Stimulated activated naive B cell treated with anti-CD40 and anti-IgM and Interleukin-4, amounts not matched to agents 10 μg/mL and 1 μg/mL and 100 μg/mL, for 72 hours (primary cell): ENCODE measurements around the gene SPEN.

Experiments
- ATAC-seq, 2 donors: fragments of 150-1000 bp; cut with Tn5 transposase; replicated peaks; 2 replicates each; pipeline ENCODE4 v1.10.0; 2021; ENCODE audit warnings: moderate library complexity in 1 of 2
- DNase-seq: peaks from one replicate; pipeline ENCODE4 v3.0.0; 2021
- H3K27ac Mint-ChIP-seq: one replicate; pipeline ENCODE4 v1.8.0; 2022; ENCODE audit warnings: mild to moderate bottlenecking, mixed read lengths
- H3K27me3 Mint-ChIP-seq, 2 donors: one replicate each; pipeline ENCODE4 v1.8.0; 2022; ENCODE audit warnings: mixed read lengths in 2 of 2
- H3K36me3 Mint-ChIP-seq, 2 donors: one replicate each; pipeline ENCODE4 v1.8.0; 2022; ENCODE audit warnings: mixed read lengths in 2 of 2, mild to moderate bottlenecking in 1 of 2
- H3K4me1 Mint-ChIP-seq, 2 donors: one replicate each; pipeline ENCODE4 v1.8.0; 2022; ENCODE audit warnings: mixed read lengths in 2 of 2, mild to moderate bottlenecking in 1 of 2
- H3K4me3 Mint-ChIP-seq, 2 donors: one replicate each; pipeline ENCODE4 v1.8.0; 2022; ENCODE audit warnings: mild to moderate bottlenecking in 2 of 2, mixed read lengths in 2 of 2, moderate library complexity in 1 of 2
- H3K9me3 Mint-ChIP-seq, 2 donors: one replicate each; pipeline ENCODE4 v1.8.0; 2022; ENCODE audit warnings: mixed read lengths in 2 of 2, mild to moderate bottlenecking in 1 of 2

SPEN gene

DNA sequence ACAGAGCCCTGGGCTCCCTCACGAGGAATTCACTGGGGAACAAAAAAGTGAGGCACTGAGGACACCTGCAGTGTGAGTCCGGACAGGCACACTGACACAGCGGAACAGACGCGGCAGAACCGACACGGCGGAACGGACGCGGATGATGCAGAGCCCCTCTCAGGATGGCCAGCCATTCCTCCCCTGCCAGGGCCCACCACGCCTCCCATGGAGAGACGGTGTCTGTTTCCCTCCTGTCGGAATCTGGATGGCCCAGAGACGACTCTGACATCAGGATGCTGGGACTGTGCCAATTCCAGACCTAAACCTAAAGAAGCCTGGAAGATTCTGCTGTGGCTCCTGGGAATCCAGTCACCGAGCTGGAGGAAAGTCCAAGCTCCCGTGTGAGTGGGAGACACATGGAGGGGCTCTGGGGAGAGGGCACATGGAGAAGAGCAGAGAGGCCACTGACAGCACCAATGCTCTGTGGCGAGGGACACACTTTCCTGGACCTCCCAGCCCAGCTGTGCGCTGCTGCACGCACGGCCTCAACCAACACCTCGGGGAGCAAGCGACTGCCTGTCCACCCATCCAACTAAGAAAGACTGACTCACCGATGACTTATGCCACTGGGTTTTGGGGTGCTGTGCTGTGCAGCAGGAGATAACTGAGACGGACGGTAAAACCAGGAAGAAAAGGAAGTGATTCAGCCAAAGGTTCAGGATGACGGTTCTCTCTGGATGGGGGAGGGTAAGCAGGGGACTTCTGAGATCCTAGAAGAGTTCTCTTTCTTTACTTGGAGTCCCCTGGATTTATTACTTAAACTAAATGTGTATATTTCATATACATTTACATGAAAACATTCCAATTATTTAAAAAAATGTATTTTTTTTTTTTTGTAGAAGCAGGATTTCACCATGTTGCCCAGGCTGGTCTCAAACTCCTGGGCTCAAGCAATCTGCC is 105.1 kb downstream of the SPEN start:
- peak overlapping the region; percentile 96 for H3K27ac Mint-ChIP-seq
- peak overlapping the region in 1 of 2 donors; percentile 2 for H3K4me3 Mint-ChIP-seq

DNA sequence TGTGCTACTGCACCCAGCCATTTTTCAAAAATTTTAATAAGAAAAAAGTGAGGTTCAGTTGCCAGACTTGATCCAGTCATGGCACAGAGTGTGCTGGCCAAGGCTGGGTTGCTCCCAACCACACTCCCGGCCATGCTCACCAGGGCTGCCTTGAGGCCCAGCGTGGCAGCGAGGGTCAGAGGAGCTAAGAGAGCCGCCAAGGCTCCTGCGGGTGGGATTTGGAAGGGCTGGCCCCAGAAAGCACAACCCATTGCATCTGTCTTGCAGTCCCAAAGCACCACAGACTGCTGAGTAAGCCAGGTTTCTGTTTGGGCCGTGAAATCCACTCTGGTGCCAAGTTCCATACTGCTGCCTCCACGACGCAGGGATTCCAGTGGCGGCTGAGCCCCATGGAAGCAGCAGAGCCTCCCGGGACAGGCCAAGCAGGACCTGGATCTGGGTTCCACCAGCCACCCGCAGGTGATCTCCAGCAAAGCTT is 105.8 kb downstream of the SPEN start:
- Mint-ChIP-seq H3K36me3 (peaks cover 46 to 67% of the 10 kb centered on the region in 2 donors), H3K4me3 (no peak overlapping the region), H3K27me3 (no peaks in the 10 kb centered on the region), H3K9me3 (no peaks in the 10 kb centered on the region), H3K27ac (peak overlapping the region; percentile 51), H3K4me1 (peaks cover 72 to 93% of the 10 kb centered on the region in 2 donors)
- no peak for ATAC-seq
- DNase-seq: no peak

More for the DNA sequence above, 105.1 kb downstream of the SPEN start:
- peaks cover 48 to 66% of the 10 kb centered on the region in 2 donors for H3K36me3 Mint-ChIP-seq
- DNase-seq: no peak
- H3K9me3 Mint-ChIP-seq: no peaks in the 10 kb centered on the region
- ATAC-seq: no peak
- H3K27me3 Mint-ChIP-seq: no peaks in the 10 kb centered on the region
- H3K4me1 Mint-ChIP-seq: peaks cover 73 to 93% of the 10 kb centered on the region in 2 donors

DNA sequence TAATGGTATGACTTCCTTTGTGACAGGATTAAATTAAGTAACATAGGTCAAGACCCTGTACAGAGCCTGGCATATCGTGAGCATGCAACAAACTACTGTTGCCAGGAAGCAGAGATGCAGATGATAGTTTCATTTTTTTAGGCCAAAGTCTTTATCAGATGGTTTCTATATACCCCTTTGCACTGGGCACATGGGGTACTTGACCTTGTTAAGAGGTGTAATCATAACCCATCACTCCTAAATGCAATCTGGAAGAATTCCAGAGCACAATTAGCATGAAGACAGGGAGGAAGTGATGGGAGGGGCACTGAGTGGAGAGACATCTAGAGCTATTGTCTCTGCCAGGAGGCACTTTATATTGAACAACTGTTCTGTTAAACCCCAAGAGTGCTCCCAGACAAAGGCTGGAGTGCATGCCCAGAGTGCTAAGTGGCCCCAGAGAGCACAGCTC is 106.3 kb downstream of the SPEN start:
- Mint-ChIP-seq H3K27ac (peak overlapping the region; percentile 51), H3K27me3 (no peaks in the 10 kb centered on the region), H3K36me3 (peaks cover 48 to 72% of the 10 kb centered on the region in 2 donors), H3K9me3 (no peaks in the 10 kb centered on the region), H3K4me3 (no peak overlapping the region), H3K4me1 (peaks cover 72 to 93% of the 10 kb centered on the region in 2 donors)
- no peak for DNase-seq
- no peak for ATAC-seq

DNA sequence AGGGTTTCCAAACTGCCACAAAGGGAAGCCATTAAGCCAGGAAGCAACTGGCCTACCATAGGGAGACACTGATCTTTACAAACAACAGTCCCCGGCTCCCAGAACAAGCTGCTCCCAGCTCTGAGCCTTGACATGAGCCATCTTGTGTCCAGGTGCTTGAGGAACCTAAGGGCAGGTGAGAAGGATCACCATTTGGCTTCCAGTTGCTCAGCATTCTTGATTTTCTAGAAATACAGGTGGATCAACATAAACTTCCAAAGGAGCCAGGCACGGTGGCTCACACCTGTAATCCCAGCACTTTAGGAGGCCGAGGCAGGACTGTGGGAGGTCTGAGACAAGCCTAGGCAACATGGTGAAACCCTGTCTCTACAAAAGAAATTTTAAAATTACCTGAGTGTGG is 106.8 kb downstream of the SPEN start:
- Mint-ChIP-seq H3K27ac (no peak overlapping the region), H3K4me1 (peaks cover 70 to 93% of the 10 kb centered on the region in 2 donors), H3K27me3 (no peaks in the 10 kb centered on the region), H3K36me3 (peaks cover 45 to 72% of the 10 kb centered on the region in 2 donors), H3K4me3 (no peak overlapping the region), H3K9me3 (no peaks in the 10 kb centered on the region)
- ATAC-seq: no peak
- no peak for DNase-seq

DNA sequence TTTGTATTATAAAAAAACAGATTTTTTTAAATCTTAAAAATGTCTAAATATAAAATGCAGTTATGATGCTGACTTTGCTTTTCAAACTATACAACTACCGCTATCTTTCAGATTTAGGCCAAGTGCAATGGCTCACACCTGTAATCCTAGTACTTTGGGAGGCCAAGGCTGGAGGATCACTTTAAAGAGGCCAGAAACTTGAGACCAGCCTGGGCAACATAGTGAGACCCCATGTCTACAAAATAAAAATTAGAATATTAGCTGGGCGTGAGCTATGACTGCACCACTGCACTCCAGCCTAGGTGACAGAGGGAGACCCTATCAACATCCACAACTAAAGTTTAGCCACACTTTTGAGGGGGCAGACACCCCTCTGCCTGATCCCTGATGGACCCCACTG is 108.0 kb downstream of the SPEN start:
- peaks cover 67 to 93% of the 10 kb centered on the region in 2 donors for H3K4me1 Mint-ChIP-seq
- no peaks in the 10 kb centered on the region for H3K27me3 Mint-ChIP-seq
- peaks cover 45 to 72% of the 10 kb centered on the region in 2 donors for H3K36me3 Mint-ChIP-seq
- peak overlapping the region; percentile 7 for H3K27ac Mint-ChIP-seq
- no peaks in the 10 kb centered on the region for H3K9me3 Mint-ChIP-seq
- ATAC-seq (no peak), DNase-seq (no peak)
- no peak overlapping the region for H3K4me3 Mint-ChIP-seq

DNA sequence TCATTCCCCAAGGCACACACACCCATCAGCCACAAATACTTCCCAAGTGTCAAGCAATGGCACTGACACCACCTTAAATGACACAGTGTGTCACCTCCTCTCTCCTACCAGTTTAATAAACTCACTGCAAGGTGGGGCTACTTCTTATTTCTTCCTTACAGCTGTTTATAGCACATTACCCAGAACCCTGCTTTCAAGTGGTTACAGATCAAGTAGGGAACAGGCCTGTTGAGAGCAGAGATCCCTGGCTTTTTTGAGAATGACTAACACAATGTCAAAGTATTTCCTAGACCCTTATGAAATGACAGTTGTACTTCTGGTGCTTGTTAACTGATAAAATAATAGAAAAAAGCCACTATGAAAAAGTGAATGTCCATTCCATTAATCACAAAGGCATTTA is 108.6 kb downstream of the SPEN start:
- no peak for DNase-seq
- H3K36me3 Mint-ChIP-seq: peaks cover 40 to 68% of the 10 kb centered on the region in 2 donors
- H3K27me3 Mint-ChIP-seq: no peaks in the 10 kb centered on the region
- ATAC-seq: no peak
- no peaks in the 10 kb centered on the region for H3K9me3 Mint-ChIP-seq
- H3K4me1 Mint-ChIP-seq: peaks cover 62 to 93% of the 10 kb centered on the region in 2 donors
- H3K4me3 Mint-ChIP-seq: no peak overlapping the region
- H3K27ac Mint-ChIP-seq: peak overlapping the region; percentile 7

DNA sequence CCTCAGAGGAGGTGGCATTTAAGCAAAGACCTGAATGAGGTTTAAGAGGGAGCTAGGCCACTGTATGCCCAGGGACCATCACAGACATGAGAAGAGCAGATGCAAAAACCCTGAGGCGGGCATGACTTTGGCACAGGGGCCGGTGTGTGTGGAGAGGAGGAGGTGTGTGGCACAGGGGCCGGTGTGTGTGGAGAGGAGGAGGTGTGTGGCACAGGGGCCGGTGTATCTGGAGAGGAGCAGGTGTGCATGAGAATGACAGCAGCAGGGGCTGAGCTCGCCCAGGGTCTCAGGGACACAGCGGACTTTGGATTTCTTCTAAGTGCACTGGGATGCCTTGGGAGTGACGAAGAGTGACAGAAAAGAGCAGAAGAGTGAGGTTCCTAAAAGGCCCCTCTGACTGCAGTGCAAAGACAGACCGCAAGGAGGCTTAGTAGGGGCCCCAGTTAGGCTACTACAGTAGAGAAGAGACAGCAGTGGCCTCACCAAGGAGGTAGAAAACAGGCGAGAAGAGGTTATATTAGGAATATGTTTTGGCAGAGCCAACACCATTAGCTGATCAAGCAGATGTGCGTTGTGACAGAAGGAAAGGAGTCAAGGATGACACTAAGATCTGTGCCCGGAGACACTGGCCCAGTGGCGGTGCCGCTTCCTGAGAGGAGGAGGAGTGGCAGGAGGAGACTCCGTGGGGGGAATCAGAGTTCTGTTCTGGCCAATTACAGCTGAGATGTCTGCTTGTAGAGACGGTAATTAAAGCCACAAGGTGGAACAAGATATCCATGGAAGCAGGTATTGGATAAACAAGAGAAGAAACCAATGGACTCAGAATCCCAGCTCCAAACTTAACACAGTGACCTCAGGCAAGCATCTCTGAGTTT is 110.0 kb downstream of the SPEN start:
- Mint-ChIP-seq H3K27ac (peak overlapping the region; percentile 85), H3K9me3 (no peaks in the 10 kb centered on the region), H3K27me3 (no peaks in the 10 kb centered on the region), H3K4me1 (peaks cover 60 to 93% of the 10 kb centered on the region in 2 donors), H3K4me3 (no peak overlapping the region), H3K36me3 (peaks cover 43 to 61% of the 10 kb centered on the region in 2 donors)
- DNase-seq (no peak), ATAC-seq (no peak)

DNA sequence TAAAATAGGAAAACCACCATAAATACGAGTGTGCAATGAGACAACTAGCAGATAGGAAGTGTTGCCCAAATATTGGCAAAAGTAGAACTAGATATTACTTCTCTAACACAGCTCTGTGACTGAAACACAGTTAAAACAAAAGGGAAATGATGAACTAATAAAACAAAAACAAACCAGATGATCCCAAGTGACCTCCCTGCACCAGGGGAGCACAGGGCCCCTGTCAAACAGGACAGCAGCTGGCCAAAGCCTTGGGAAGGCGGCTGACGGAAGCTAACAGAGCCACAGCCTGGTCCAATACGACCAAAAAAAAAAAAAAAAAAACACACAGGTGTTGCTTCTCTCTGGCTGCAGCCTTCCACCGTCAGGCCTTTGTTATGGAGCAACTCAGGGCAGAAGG is 110.6 kb downstream of the SPEN start:
- no peak for DNase-seq
- no peak for ATAC-seq
- Mint-ChIP-seq H3K36me3 (peaks cover 39 to 56% of the 10 kb centered on the region in 2 donors), H3K4me3 (peak overlapping the region in 1 of 2 donors; percentile 16), H3K27ac (peak overlapping the region; percentile 85), H3K9me3 (no peaks in the 10 kb centered on the region), H3K4me1 (peaks cover 59 to 91% of the 10 kb centered on the region in 2 donors), H3K27me3 (no peaks in the 10 kb centered on the region)

DNA sequence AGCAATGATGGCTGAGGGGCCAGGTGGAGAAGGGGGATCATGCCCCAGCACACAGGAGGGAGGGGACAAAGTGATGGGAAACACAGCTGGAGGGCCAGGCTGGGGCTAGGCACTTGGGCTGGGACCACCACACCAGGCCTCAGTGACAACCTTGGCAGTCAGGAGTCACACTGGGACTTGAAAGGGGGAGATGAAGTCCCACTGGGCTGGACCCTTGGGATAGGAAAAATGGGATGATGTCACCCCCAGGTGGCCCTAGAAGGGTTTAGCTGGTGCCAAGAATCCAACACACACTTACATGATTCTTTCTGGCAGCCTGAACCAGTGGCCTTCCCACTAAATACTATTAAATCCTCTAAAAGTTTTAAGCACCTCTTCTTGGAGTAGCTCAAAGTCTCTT is 111.3 kb downstream of the SPEN start:
- ATAC-seq: no peak
- peaks cover 60 to 93% of the 10 kb centered on the region in 2 donors for H3K4me1 Mint-ChIP-seq
- H3K9me3 Mint-ChIP-seq: no peaks in the 10 kb centered on the region
- H3K27ac Mint-ChIP-seq: peak overlapping the region; percentile 85
- DNase-seq: no peak
- H3K4me3 Mint-ChIP-seq: peak overlapping the region in 1 of 2 donors; percentile 16
- no peaks in the 10 kb centered on the region for H3K27me3 Mint-ChIP-seq
- peaks cover 35 to 51% of the 10 kb centered on the region in 2 donors for H3K36me3 Mint-ChIP-seq

DNA sequence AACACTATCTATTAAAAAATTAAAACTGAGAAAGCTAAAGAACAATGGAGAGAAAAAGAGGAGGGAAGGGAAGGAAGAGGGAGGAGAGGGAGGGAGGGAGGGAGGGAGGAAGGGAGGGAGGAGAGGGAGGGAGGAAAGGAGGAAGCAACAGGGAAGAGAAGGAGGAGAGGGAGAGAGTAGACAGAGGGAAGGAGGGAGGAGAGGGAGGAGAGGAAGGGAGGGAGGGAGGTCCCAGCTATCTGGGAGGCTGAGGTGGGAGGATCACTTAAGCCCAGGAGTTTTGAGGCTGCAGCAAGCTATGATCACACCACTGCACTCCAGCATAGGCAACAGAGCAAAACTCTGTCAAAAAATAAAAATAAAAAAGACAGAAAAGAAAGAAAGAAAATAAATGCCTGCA is 111.9 kb downstream of the SPEN start:
- DNase-seq: no peak
- H3K4me1 Mint-ChIP-seq: peaks cover 61 to 93% of the 10 kb centered on the region in 2 donors
- peak overlapping the region; percentile 85 for H3K27ac Mint-ChIP-seq
- H3K36me3 Mint-ChIP-seq: peaks cover 35 to 52% of the 10 kb centered on the region in 2 donors
- no peaks in the 10 kb centered on the region for H3K9me3 Mint-ChIP-seq
- peak overlapping the region in 1 of 2 donors; percentile 67 for H3K4me3 Mint-ChIP-seq
- no peak for ATAC-seq
- no peaks in the 10 kb centered on the region for H3K27me3 Mint-ChIP-seq

DNA sequence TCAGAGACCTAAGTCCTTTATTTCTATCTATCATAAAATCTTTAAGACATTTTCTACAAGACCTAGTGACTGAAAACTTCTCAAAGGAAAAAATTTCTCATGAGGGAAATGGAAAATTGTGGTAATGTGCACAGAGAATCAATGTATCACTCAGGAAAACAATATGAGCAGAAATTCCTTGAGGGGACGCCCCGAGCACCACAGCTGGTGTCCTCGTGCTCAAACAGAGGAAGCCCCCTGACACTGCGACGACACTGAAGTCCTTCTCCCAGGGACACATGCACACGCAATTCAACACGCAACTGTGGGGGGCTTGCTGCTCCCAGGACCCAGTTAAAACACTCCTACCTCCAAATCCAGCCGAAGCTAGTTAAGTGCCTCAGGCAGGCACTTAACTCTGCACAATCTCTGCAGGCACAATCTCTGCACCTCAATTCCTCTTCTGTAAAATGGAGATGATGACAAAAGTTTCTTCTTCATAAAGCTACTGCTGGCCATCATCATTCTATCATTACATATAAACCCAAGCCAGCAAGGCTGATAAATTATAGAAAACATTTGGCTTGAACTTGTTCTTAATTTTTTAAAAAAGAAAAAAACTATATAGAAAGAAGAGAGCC is 112.4 kb downstream of the SPEN start:
- ATAC-seq (peak in 1 of 2 donors; percentile 38), DNase-seq (no peak)
- H3K36me3 Mint-ChIP-seq: peaks cover 36 to 53% of the 10 kb centered on the region in 2 donors
- peak overlapping the region in 1 of 2 donors; percentile 8 for H3K4me3 Mint-ChIP-seq
- H3K27ac Mint-ChIP-seq: peak overlapping the region; percentile 75
- no peaks in the 10 kb centered on the region for H3K9me3 Mint-ChIP-seq
- peaks cover 62 to 95% of the 10 kb centered on the region in 2 donors for H3K4me1 Mint-ChIP-seq
- H3K27me3 Mint-ChIP-seq: no peaks in the 10 kb centered on the region

DNA sequence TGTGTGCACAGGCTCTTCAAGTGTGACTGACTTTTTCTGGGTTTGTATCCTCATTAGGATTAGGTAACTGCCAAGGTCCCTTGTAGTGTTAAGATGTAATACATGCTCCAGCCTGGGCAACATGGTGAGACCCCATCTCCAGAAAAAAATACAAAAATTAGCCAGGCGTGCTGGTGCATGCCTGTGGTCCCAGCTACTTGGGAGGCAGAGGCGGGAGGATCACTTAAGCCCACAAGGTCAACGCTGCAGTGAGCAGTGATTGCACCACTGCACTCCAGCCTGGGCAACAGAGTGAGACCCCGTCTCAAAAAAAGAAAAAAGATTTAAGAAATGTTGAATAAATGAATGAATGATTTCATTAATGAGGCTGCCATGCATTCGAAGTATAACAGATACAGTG is 113.3 kb downstream of the SPEN start:
- H3K27ac Mint-ChIP-seq: peak overlapping the region; percentile 9
- no peak for DNase-seq
- no peaks in the 10 kb centered on the region for H3K9me3 Mint-ChIP-seq
- peaks cover 63 to 97% of the 10 kb centered on the region in 2 donors for H3K4me1 Mint-ChIP-seq
- no peaks in the 10 kb centered on the region for H3K27me3 Mint-ChIP-seq
- H3K4me3 Mint-ChIP-seq: no peak overlapping the region
- ATAC-seq: no peak
- peaks cover 31 to 48% of the 10 kb centered on the region in 2 donors for H3K36me3 Mint-ChIP-seq

DNA sequence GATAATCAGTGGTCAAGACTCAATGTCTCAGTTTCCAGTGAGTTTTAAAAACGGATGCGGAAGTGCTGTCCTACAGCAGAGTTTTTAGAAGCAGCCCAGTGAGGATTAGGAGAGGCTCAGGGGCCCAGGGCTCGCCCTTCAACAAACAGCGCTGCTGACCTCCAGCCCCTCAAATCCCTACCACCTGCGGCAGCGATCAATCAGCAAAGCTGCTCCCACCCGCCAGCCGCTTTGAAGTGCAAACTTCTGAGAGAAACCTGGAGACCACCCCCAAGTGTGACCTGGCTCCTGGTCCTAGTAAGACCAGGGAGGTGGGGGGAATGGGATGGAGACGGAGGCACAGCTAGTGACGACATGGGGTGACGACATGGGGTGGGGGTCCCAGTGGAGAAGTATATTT is 114.0 kb downstream of the SPEN start:
- DNase-seq: no peak
- Mint-ChIP-seq H3K27ac (peak overlapping the region; percentile 60), H3K9me3 (no peaks in the 10 kb centered on the region), H3K4me3 (peak overlapping the region in 1 of 2 donors; percentile 18), H3K4me1 (peaks cover 59 to 97% of the 10 kb centered on the region in 2 donors), H3K27me3 (no peaks in the 10 kb centered on the region), H3K36me3 (peaks cover 27 to 41% of the 10 kb centered on the region in 2 donors)
- ATAC-seq: no peak

DNA sequence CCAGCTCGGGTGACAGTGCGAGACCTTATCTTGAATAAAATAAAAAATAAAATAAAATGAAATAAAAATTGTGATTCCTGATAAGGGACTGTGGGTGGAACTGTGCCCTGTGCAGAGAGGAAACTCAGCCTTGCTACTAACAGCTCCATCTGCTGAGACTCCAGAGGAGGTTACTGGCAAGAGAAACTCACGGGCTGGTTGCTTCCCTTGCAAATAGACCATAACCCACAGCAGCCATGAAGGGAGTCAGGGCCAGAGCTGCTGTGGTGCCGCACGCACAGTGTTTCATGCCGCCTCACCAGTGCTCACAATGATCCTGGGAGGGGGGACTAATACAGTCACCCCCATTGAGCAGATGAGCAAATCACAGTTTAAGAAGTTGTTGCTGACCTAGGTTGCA is 114.7 kb downstream of the SPEN start:
- no peaks in the 10 kb centered on the region for H3K27me3 Mint-ChIP-seq
- peaks cover 28 to 40% of the 10 kb centered on the region in 2 donors for H3K36me3 Mint-ChIP-seq
- H3K4me1 Mint-ChIP-seq: peaks cover 59 to 97% of the 10 kb centered on the region in 2 donors
- DNase-seq: no peak
- no peaks in the 10 kb centered on the region for H3K9me3 Mint-ChIP-seq
- H3K4me3 Mint-ChIP-seq: no peak overlapping the region
- no peak for ATAC-seq
- H3K27ac Mint-ChIP-seq: no peak overlapping the region
